Naive thymus-derived CD4-positive, alpha-beta T cell (primary cell): ENCODE data around the gene INPP5A. TPM values are rescaled to one million over a fixed set of nuclear protein-coding genes. Genes with fewer than 3 reads are reported as not detected.

Source experiments
- ATAC-seq: fragments of 150-1000 bp; cut with Tn5 transposase; 2 replicates; pipeline ENCODE4 v1.10.0; 2021; ENCODE audit warnings: mild to moderate bottlenecking, moderate library complexity
- CTCF ChIA-PET: fragments of 350-600 bp; sonication (Branson Sonifier 250); formaldehyde crosslinking; loops from one replicate; lab custom pipeline; 2021; ENCODE audit warnings: antibody characterized with exemption; lab: Charles Lee
- POLR2A ChIA-PET: fragments of 350-600 bp; sonication (Branson Sonifier 250); formaldehyde crosslinking; loops from one replicate; lab custom pipeline; 2021; ENCODE audit warnings: antibody characterized with exemption, inconsistent platforms; lab: Charles Lee
- DNase-seq, 9 donors: peaks; one replicate each; pipeline versions ENCODE4 v3.0.0 to v3.0.0-alpha.2; 2020 to 2022; ENCODE audit warnings: mixed read lengths in 1 of 9
- H3K27ac ChIP-seq: one replicate; pipeline ENCODE4 v1.7.0; 2013; ENCODE audit warnings: mild to moderate bottlenecking, low read depth, low read length, moderate library complexity
- H3K27me3 ChIP-seq, 2 donors: one replicate each; pipeline ENCODE4 v1.7.0; 2013; ENCODE audit warnings: low read length in 2 of 2, mild to moderate bottlenecking in 2 of 2, moderate library complexity in 2 of 2; ENCODE audit not compliant: control insufficient read depth in 2 of 2, insufficient read depth in 2 of 2
- H3K36me3 ChIP-seq, 3 experiments: 1 replicate in 2 of 3; 2 replicates in 1 of 3; pipeline ENCODE4 v1.7.0; 2013; ENCODE audit warnings: low read length in 3 of 3, mild to moderate bottlenecking in 3 of 3, moderate library complexity in 1 of 3; ENCODE audit not compliant: insufficient read depth in 3 of 3, control insufficient read depth in 2 of 3
- H3K4me1 ChIP-seq, 2 donors: one replicate each; pipeline ENCODE4 v1.7.0; 2013; ENCODE audit warnings: low read length in 2 of 2, mild to moderate bottlenecking in 2 of 2, moderate library complexity in 1 of 2; ENCODE audit not compliant: control insufficient read depth in 2 of 2, insufficient read depth in 2 of 2
- H3K4me3 ChIP-seq: 2 replicates; pipeline ENCODE4 v1.7.0; 2013; ENCODE audit warnings: mild to moderate bottlenecking, low read length
- H3K9me3 ChIP-seq, 3 experiments: 1 replicate in 2 of 3; 2 replicates in 1 of 3; pipeline ENCODE4 v1.7.0; 2013; ENCODE audit warnings: low read length in 3 of 3; ENCODE audit not compliant: control insufficient read depth in 2 of 3
- H3K27ac Mint-ChIP-seq, 9 donors: one replicate each; pipeline ENCODE4 v1.8.0; 2020 to 2022; ENCODE audit warnings: mixed read lengths in 9 of 9, mild to moderate bottlenecking in 8 of 9, moderate library complexity in 5 of 9, inconsistent platforms in 2 of 9
- H3K27me3 Mint-ChIP-seq, 5 donors: one replicate each; pipeline ENCODE4 v1.8.0; 2021 to 2022; ENCODE audit warnings: mixed read lengths in 5 of 5, mild to moderate bottlenecking in 1 of 5
- H3K36me3 Mint-ChIP-seq, 5 donors: one replicate each; pipeline ENCODE4 v1.8.0; 2020 to 2022; ENCODE audit warnings: mixed read lengths in 5 of 5, mild to moderate bottlenecking in 3 of 5, inconsistent platforms in 1 of 5
- H3K4me1 Mint-ChIP-seq, 7 donors: one replicate each; pipeline ENCODE4 v1.8.0; 2020 to 2022; ENCODE audit warnings: mixed read lengths in 7 of 7, mild to moderate bottlenecking in 3 of 7, inconsistent platforms in 1 of 7
- H3K4me3 Mint-ChIP-seq, 10 donors: one replicate each; pipeline ENCODE4 v1.8.0; 2020 to 2022; ENCODE audit warnings: mild to moderate bottlenecking in 10 of 10, mixed read lengths in 10 of 10, moderate library complexity in 6 of 10, inconsistent platforms in 2 of 10
- H3K9me3 Mint-ChIP-seq, 11 donors: one replicate each; pipeline ENCODE4 v1.8.0; 2020 to 2022; ENCODE audit warnings: mixed read lengths in 11 of 11, mild to moderate bottlenecking in 4 of 11, inconsistent platforms in 1 of 11, moderate library complexity in 1 of 11
- intact Hi-C, 2 donors: fragments of 100-400 bp; cut with micrococcal nuclease; formaldehyde crosslinking; loops; one replicate each; pipeline ENCODE4 v1.15.1; 2023
- polyA plus RNA-seq, 2 donors: library from polyadenylated mRNA; unstranded; fragments of 300-500 nt; fragmentation: Illumina TruSeq; gene quantifications; one replicate each; pipeline ENCODE4 v1.2.3, GENCODE V29; 2021
- total RNA-seq, 6 experiments: library from RNA in 5 of 6; stranded (reverse) in 5 of 6; gene quantifications; 1 replicate in 5 of 6; 2 replicates in 1 of 6; pipeline ENCODE4 v1.2.3 and lab custom pipeline; 2021 to 2026

Gene INPP5A
- total and polyA plus RNA-seq, 7 experiments from 2014 or later, result 0.97 to 30.7 (median 25.0) TPM

- no peak overlapping the region for H3K4me3 Mint-ChIP-seq
- no peak for ATAC-seq
- DNase-seq, result no peak
- no peak overlapping the region for H3K4me3 ChIP-seq
- ChIA-PET POLR2A (no interaction called here), CTCF (no interaction called here)
- H3K27me3 ChIP-seq, result no peaks in the 10 kb centered on the region
- H3K27ac ChIP-seq, result no peak overlapping the region
- no peaks in the 10 kb centered on the region for H3K9me3 Mint-ChIP-seq
- intact Hi-C loops, result no loop called here
- peaks cover 0 to 18% (median 0%) of the 10 kb centered on the region in 5 donors for H3K36me3 Mint-ChIP-seq
- peaks cover 0 to 46% (median 0%) of the 10 kb centered on the region in 3 experiments for H3K36me3 ChIP-seq
- no peaks in the 10 kb centered on the region for H3K4me1 ChIP-seq
- peaks cover 0 to 2% (median 0%) of the 10 kb centered on the region in 7 donors for H3K4me1 Mint-ChIP-seq
- no peaks in the 10 kb centered on the region for H3K9me3 ChIP-seq
- H3K27ac Mint-ChIP-seq, result no peak overlapping the region
- H3K27me3 Mint-ChIP-seq, result no peaks in the 10 kb centered on the region
Measured at GRCh38 chr10:132737390-132738048, 199.9 kb downstream of the INPP5A start.

- peaks cover 0 to 18% (median 0%) of the 10 kb centered on the region in 5 donors for H3K36me3 Mint-ChIP-seq
- Histone ChIP-seq H3K36me3 (peaks cover 0 to 44% (median 0%) of the 10 kb centered on the region in 3 experiments), H3K4me1 (no peaks in the 10 kb centered on the region), H3K4me3 (no peak overlapping the region), H3K27ac (no peak overlapping the region), H3K9me3 (no peaks in the 10 kb centered on the region), H3K27me3 (no peaks in the 10 kb centered on the region)
- ATAC-seq, result no peak
- peaks cover 0 to 2% (median 0%) of the 10 kb centered on the region in 7 donors for H3K4me1 Mint-ChIP-seq
- intact Hi-C loops, result no loop called here
- DNase-seq, result no peak
- no peak overlapping the region for H3K4me3 Mint-ChIP-seq
- ChIA-PET CTCF (no interaction called here), POLR2A (no interaction called here)
- no peak overlapping the region for H3K27ac Mint-ChIP-seq
- no peaks in the 10 kb centered on the region for H3K9me3 Mint-ChIP-seq
- H3K27me3 Mint-ChIP-seq, result no peaks in the 10 kb centered on the region
Measured at GRCh38 chr10:132738454-132739224, 201.1 kb downstream of the INPP5A start.

GRCh38 chr10:132739225-132739613, 201.6 kb downstream of the INPP5A start:
- ATAC-seq, result no peak
- Mint-ChIP-seq H3K4me1 (peaks cover 0 to 2% (median 0%) of the 10 kb centered on the region in 7 donors), H3K36me3 (peaks cover 0 to 18% (median 0%) of the 10 kb centered on the region in 5 donors), H3K27ac (no peak overlapping the region), H3K9me3 (no peaks in the 10 kb centered on the region), H3K27me3 (no peaks in the 10 kb centered on the region), H3K4me3 (no peak overlapping the region)
- Histone ChIP-seq H3K27me3 (no peaks in the 10 kb centered on the region), H3K4me3 (no peak overlapping the region), H3K4me1 (no peaks in the 10 kb centered on the region), H3K27ac (no peak overlapping the region), H3K9me3 (no peaks in the 10 kb centered on the region), H3K36me3 (peaks cover 0 to 38% (median 0%) of the 10 kb centered on the region in 3 experiments)
- ChIA-PET POLR2A (no interaction called here), CTCF (no interaction called here)
- intact Hi-C loops, result no loop called here
- no peak for DNase-seq

GRCh38 chr10:132740588-132740987, 203.0 kb downstream of the INPP5A start:
- H3K36me3 Mint-ChIP-seq, result peaks cover 0 to 18% (median 0%) of the 10 kb centered on the region in 5 donors
- peaks cover 0 to 35% (median 0%) of the 10 kb centered on the region in 3 experiments for H3K36me3 ChIP-seq
- ATAC-seq (no peak), DNase-seq (no peak)
- H3K27ac ChIP-seq, result no peak overlapping the region
- no peaks in the 10 kb centered on the region for H3K27me3 ChIP-seq
- no peak overlapping the region for H3K4me3 Mint-ChIP-seq
- no peaks in the 10 kb centered on the region for H3K9me3 Mint-ChIP-seq
- ChIA-PET POLR2A (no interaction called here), CTCF (no interaction called here)
- H3K9me3 ChIP-seq, result no peaks in the 10 kb centered on the region
- no peak overlapping the region for H3K27ac Mint-ChIP-seq
- peaks cover 0 to 4% (median 0%) of the 10 kb centered on the region in 7 donors for H3K4me1 Mint-ChIP-seq
- intact Hi-C loops, result no loop called here
- H3K4me1 ChIP-seq, result no peaks in the 10 kb centered on the region
- no peak overlapping the region for H3K4me3 ChIP-seq
- H3K27me3 Mint-ChIP-seq, result no peaks in the 10 kb centered on the region

- Mint-ChIP-seq H3K36me3 (peaks cover 0 to 18% (median 0%) of the 10 kb centered on the region in 5 donors), H3K4me3 (no peak overlapping the region), H3K27me3 (no peaks in the 10 kb centered on the region), H3K9me3 (no peaks in the 10 kb centered on the region), H3K4me1 (peaks cover 0 to 4% (median 0%) of the 10 kb centered on the region in 7 donors), H3K27ac (no peak overlapping the region)
- CTCF ChIA-PET, result no interaction called here
- POLR2A ChIA-PET, result no interaction called here
- no peaks in the 10 kb centered on the region for H3K9me3 ChIP-seq
- intact Hi-C loops, result no loop called here
- DNase-seq (no peak), ATAC-seq (no peak)
- H3K27me3 ChIP-seq, result no peaks in the 10 kb centered on the region
- no peak overlapping the region for H3K27ac ChIP-seq
- H3K4me3 ChIP-seq, result no peak overlapping the region
- no peaks in the 10 kb centered on the region for H3K4me1 ChIP-seq
- H3K36me3 ChIP-seq, result peaks cover 0 to 29% (median 0%) of the 10 kb centered on the region in 3 experiments
Measured at GRCh38 chr10:132742167-132742836, 204.7 kb downstream of the INPP5A start.

GRCh38 chr10:132742837-132743194, 205.2 kb downstream of the INPP5A start:
- peaks cover 0 to 18% (median 0%) of the 10 kb centered on the region in 5 donors for H3K36me3 Mint-ChIP-seq
- no peak overlapping the region for H3K4me3 Mint-ChIP-seq
- Histone ChIP-seq H3K9me3 (no peaks in the 10 kb centered on the region), H3K4me1 (no peaks in the 10 kb centered on the region), H3K4me3 (no peak overlapping the region), H3K36me3 (peaks cover 0 to 29% (median 0%) of the 10 kb centered on the region in 3 experiments), H3K27ac (no peak overlapping the region), H3K27me3 (no peaks in the 10 kb centered on the region)
- POLR2A ChIA-PET, result no interaction called here
- H3K4me1 Mint-ChIP-seq, result peaks cover 0 to 4% (median 0%) of the 10 kb centered on the region in 7 donors
- ATAC-seq (no peak), DNase-seq (no peak)
- CTCF ChIA-PET, result no interaction called here
- no peak overlapping the region for H3K27ac Mint-ChIP-seq
- no peaks in the 10 kb centered on the region for H3K27me3 Mint-ChIP-seq
- no peaks in the 10 kb centered on the region for H3K9me3 Mint-ChIP-seq
- intact Hi-C loops, result no loop called here
